ENCODE measurements around the gene C11orf97. TPM values are rescaled to one million over a fixed set of nuclear protein-coding genes. Genes with fewer than 3 reads are reported as not detected.
"Not testable (repeated sequence)": the region's sequence is repeated elsewhere in the genome, so short reads cannot be mapped to it uniquely, and the experiment has no call there.

C11orf97 gene
- total RNA-seq, 1 donor from 2014 or later = not detected

DNA sequence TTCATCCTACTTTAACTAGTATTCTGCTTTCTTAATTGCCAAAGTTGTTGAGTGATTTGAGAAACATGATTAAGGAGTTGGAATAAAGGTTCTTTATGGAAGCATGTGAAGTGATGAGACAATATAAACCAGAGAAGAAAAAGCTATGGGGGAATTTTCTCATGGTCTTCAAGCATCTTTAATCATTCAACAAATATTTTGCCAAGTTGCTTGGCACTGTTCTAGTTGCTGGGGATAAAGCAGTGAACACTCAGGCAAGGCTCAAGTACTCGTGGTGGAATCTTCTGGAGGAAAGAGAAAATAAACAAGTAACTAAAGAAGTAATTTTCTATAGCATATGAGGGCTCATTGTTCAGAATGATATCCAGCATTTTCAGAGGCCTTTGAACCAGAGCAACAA, 45.7 kb downstream of the C11orf97 start:
- ATAC-seq = no peak

DNA sequence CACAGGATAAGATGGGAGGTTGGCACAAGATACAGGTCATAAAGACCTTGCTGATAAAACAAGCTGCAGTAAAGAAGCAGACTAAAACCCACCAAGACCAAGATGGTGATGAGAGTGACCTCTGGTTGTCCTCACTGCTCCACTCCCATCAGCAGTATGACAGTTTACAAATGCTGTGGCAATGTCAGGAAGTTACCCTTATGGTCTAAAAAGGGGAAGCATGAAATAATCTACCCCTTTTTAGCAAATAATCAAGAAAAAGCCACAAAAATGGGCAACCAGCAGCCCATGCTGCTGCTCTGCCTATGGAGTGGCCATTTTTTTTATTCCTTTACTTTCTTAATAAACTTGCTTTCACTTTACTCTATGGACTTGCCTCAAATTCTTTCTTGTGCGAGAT, 46.2 kb downstream of the C11orf97 start:
- ATAC-seq = no peak

DNA sequence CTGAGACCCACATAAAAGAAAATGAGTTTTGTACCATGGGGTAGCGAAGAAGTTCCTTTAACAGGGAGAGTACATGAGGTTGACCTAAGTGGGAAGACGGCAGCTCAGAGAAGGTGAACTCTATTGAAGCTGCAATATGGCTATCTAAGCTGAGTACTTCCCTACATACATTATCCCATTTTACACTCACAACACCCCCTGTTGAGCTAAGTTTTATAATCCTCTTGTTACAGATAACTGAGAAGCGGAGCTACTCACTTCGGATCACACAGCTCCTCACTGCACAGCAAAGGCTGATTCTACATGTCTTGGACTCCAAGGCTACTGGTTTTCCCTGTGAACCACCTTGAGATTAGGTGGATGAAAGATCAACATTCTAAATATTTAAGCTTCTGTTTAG, 46.7 kb downstream of the C11orf97 start:
- ATAC-seq = no peak

DNA sequence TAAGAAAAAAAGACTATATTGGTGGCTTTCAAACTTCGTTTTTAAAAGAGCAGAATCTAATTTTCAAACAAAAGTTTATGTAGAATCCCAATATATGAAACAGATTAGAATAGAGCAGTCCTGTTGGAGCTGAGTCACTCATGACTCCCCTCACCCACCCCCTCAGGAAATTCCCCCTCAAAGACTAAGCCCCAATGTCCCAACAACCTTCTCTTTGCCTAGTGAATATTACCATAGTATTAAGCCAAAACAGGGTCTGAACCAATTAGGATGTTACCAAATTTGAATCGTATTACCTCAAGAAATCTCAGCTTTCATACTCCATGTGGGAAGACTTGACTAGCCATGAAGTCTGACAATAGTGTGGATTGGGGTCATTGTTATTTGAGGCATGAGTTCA, 47.1 kb downstream of the C11orf97 start:
- ATAC-seq = no peak

DNA sequence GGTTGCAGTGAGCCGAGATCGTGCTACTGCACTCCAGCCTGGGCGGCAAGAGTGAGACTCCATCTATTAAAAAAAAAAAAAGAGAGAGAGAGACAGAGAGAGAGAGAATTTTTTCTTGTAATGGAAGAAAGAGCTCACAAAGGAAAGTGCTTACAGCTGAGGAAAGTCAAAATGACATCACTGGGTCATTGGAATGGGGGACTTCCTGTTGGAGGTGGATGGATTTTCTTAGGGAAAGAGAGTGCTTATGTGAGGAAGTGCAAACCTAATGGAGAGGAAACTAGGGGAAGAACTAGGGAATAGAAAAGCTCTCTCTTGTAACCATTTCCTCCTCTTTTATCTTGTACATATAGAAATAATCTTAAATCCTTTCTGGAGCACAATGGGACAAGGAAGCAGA, 48.6 kb downstream of the C11orf97 start:
- ATAC-seq = no peak

DNA sequence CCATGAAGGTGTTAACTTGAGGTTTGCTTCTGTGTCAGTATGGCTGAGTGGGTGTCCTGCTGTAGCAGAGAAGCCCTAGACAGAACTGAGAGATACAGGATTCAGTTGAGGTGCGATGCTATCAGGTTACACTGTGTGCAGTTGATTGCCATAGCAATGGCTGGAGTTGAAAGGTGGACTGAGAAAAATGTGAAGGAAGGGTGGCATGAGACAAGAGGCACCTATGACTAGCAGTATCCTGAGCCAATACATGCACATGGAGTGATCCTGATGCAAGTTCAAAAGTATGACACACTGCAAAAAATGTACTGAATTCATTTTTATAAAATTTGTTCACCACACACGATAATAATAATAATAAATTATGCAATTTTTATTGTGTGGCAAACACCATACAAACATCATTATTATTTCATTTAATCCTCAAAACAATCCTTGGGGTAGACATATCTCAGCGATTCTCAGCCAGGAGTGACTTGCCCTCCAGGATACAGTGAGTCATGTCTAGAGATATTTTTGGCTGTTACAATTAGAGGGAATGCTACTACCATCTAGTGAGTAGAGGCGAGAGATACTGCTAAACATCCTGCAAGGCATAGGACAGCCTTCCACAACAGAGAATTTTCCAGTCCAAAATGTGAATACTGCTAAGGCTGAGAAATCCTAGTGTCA, 51.1 kb downstream of the C11orf97 start:
- peak; percentile 91 for ATAC-seq

DNA sequence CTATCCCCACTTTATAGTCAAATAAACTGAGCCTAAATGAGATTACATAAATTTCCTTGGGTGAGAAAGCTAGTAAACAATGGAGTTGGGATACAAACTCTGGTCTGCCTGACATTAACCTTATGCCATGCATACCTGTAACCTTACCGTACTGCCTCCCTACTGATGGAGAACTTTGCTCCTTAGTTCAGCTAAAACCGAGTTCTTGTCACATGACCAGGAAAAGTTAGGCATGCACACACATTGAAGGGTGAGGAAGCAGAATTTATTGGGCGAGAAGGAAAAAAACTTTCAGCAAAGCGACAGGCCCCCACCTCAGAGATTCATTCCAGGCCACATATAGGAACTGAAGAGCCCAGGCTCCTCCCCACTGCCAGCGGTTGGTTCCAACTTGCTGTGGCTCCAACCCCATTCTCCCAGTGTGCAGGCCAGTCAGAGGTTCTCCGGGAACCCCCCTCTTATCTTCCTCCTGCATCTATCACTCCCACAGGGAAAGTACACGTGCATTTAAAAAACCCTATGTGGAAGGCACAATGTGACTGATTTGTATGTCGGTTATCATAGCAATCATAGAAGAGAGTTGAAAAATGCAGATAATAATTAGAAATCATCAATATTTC, 51.7 kb downstream of the C11orf97 start:
- peak; percentile 11 for ATAC-seq

DNA sequence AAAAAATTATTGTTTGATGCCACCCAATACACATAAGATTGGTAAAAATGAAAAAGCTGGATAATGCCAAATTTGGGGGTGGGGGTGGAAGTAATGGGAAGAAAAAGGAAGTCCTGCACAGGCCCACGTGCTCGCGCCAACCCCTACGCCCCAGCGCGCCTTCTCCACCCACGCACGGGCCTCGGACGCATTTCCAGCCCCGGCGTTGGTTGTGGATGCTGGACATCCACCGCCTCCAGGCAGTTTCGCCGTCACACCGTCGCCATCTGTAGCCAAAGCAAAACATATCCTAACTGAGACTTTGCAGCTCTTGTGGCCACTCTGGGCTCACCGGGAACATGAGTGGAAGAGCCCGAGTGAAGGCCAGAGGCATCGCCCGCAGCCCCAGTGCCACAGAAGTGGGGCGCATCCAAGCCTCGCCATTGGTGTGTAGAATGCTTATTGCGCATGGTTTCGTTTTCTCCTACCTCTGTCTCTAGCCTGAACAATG, 55.0 kb downstream of the C11orf97 start, which contains the start of gene PIWIL4:
TSS of gene PIWIL4 (plus strand) at position 188 of the 490 bp plus-strand sequence. CDS start at position 339, 151 bp downstream.
- ATAC-seq = no peak

DNA sequence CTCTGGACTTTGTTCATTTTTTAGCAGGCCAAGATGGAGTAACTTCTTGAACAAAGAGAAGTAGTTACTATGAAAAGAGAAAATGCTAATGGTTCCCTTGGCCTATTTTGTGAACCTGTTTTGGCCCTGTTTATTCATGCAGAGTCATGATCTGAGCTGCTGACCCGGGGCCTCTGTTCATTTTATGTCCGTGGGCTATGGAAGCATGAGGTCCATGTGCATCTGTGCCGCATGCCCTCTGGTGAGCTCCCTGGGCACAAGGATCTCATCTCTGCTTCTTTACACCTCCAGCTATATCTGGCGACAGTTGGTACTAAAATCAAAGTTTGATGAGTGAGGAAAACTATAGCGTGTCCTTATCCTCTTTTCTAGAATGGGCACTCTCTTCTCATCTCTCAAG, 55.9 kb downstream of the C11orf97 start:
- no peak for ATAC-seq

DNA sequence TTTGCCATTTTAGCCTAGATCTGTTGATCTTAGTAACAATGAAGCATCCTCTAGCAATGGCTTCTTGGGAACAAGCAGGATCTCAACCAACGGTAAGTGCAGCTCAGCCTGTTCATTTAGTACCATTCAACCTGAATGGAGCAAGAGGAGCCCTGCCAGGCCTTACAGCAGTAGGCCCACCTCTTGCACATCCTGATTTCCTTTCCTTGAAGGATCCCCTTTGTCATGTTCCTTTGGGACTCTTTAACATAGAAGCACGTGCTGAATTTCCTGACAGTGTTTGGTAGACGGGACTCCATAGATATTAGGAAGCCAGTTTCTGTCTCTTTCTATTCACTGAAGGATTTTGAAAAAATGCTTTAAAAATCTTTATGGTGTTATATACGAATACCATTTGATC, 56.5 kb downstream of the C11orf97 start:
- ATAC-seq = no peak

DNA sequence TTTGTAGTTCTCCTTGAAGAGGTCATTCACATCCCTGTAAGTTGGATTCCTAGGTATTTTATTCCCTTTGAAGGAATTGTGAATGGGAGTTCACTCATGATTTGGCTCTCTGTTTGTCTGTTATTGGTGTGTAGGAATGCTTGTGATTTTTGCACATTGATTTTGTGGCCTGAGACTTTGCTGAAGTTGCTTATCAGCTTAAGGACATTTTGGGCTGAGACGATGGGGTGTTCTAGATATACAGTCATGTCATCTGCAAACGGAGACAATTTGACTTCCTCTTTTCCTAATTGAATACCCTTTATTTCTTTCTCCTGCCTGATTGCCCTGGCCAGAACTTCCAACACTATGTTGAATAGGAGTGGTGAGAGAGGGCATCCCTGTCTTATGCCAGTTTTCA, 60.7 kb downstream of the C11orf97 start:
- ATAC-seq = not testable (repeated sequence)

DNA sequence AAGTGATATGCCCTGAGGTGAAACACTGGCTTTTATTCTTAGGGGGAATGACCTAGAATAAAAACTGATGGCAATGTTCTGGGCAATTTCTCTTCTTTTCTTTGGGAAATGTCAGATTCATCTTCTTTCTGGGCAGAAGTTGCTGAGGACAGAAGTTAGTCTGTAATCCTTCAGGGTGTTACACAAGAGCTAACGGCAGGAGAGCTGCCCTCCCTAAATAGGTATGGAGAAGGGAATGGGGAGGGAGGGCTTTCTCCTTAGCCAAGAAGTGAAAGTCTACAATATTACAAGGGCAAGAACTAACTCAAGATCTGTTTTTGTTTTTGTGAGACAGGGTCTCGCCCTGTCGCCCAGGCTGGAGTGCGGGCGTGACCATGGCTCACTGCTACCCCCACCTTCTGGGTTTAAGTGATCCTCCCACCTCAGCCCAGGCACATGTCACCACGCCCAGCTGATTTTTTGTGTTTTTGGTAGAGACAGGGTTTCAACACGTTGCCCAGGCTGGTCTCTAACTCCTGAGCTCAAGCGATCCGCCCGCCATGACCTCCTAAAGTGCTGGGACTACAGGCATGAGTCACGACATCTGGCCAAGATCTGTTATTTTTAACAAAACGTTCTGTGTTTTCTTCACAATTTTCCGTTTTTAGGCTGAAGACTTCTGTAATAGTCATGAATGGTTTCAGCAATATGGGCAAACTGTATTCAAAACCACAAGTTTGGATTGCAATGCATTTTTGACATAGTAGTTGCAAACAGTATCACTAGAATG, 62.1 kb downstream of the C11orf97 start:
- ATAC-seq = no peak

DNA sequence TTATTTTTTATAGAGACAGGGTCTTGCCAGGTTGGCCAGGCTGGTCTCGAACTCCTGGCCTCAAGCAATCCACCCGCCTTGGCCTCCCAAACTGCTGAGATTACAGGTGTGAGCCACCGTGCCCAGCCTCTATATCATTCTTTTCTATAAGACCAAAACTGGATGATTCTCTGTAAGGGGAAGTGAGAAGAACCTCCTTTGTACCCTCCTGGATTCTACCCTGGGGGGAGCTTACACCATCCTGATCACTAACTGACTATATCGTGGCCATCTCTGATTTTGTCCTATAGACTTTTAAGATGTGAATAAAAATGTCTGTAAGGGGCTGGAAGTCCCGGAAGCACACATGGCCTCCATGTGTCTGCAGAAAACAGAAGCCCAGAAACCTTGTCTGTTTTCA, 64.0 kb downstream of the C11orf97 start:
- ATAC-seq = no peak

DNA sequence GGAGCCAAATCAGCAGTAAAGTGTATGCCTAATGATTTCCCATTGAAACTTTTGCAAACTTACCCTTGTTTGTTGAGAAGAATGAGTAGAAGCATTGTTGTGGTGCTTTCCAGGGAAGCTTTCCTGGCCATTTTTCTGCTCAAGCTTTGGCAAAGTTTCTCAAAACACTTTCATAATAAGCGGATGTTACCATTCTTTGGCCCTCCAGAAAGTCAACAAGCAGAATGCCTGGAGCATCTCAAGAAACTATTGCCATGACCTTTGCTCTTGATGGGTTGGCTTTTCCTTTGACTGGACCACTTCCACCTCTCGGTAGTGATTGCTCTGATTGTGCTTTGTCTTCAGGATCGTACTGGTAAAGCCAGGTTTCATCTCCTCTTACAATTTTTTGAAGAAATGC, 65.6 kb downstream of the C11orf97 start:
- ATAC-seq = no peak

Other genes with a start within 250 kb of the C11orf97 start
- not detected for gene IZUMO1R, start 207.9 kb upstream of the C11orf97 start, total RNA-seq
- not detected for gene GPR83, start 111.0 kb upstream of the C11orf97 start, total RNA-seq
- gene MRE11, start 18.6 kb upstream of the C11orf97 start, total RNA-seq = 13.3 TPM
- 7.0 TPM for gene ANKRD49, start 18.5 kb upstream of the C11orf97 start, total RNA-seq
- 1.4 TPM for gene FUT4, start 31.5 kb downstream of the C11orf97 start, total RNA-seq
- gene PIWIL4, start 54.9 kb downstream of the C11orf97 start, total RNA-seq = 0.80 TPM

Measured in esophagus mucosa (tissue), 1 donor.